ENCODE data around the gene ERGIC1.

Gene ERGIC1

DNA sequence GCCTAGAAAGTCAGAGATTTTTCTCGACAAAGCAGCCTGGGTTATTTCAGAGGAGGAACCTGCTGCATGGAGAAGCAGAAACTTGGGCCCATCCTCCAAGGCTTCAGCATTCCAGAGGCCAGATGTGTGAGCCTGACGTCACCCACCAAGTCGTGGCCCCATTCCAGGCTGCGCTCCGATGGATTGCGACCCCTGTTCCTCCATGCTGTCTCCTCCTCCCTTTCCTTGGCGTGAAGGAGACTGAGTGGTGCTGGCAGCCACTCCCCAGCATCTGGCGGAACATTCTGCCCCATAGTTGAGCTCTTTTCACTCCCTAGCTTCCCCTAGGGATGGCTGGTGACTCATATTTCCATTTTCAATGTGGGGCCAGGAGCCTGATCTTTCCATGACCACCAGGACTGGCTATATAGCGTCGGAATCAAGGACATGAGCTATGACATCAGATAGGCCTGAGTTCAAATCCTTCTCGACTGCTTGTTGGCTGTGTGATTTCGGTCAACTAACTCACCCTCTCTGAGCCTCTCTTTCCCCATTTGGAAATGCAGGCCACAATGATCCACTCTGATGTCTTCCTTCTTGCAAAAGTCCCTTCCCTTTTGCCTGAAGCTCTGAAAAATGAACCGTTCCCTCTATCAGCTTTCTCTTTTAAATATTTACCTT is 38.6 kb upstream of the ERGIC1 start:
- in situ Hi-C loops (cut with HindIII; ENCODE audit: low sequenced_read_pairs), result loop anchor here (25.0 kb wide), 1 partner anchor 92 kb away; no protein-coding TSS in a partner anchor
- peak; percentile 93 for DNase-seq (ENCODE audit: low read depth)
- TF ChIP-seq, protein P1, sequence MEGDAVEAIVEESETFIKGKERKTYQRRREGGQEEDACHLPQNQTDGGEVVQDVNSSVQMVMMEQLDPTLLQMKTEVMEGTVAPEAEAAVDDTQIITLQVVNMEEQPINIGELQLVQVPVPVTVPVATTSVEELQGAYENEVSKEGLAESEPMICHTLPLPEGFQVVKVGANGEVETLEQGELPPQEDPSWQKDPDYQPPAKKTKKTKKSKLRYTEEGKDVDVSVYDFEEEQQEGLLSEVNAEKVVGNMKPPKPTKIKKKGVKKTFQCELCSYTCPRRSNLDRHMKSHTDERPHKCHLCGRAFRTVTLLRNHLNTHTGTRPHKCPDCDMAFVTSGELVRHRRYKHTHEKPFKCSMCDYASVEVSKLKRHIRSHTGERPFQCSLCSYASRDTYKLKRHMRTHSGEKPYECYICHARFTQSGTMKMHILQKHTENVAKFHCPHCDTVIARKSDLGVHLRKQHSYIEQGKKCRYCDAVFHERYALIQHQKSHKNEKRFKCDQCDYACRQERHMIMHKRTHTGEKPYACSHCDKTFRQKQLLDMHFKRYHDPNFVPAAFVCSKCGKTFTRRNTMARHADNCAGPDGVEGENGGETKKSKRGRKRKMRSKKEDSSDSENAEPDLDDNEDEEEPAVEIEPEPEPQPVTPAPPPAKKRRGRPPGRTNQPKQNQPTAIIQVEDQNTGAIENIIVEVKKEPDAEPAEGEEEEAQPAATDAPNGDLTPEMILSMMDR (IDR thresholded peaks at IDR 0.05; ENCODE audit: low read depth, low read length, missing control alignments), result no peak
- H3K4me3 ChIP-seq (ENCODE audit: low read depth, low read length), result no peak overlapping the region

GRCh38 chr5:172796306-172796705 is 37.7 kb upstream of the ERGIC1 start:
- DNase-seq (ENCODE audit: low read depth), result no peak
- in situ Hi-C loops (cut with HindIII; ENCODE audit: low sequenced_read_pairs), result loop anchor here (25.0 kb wide), 1 partner anchor 91 kb away; no protein-coding TSS in a partner anchor
- H3K4me3 ChIP-seq (ENCODE audit: low read depth, low read length), result no peak overlapping the region
- TF ChIP-seq, protein P1 (IDR thresholded peaks at IDR 0.05; ENCODE audit: low read depth, low read length, missing control alignments), result no peak

DNA sequence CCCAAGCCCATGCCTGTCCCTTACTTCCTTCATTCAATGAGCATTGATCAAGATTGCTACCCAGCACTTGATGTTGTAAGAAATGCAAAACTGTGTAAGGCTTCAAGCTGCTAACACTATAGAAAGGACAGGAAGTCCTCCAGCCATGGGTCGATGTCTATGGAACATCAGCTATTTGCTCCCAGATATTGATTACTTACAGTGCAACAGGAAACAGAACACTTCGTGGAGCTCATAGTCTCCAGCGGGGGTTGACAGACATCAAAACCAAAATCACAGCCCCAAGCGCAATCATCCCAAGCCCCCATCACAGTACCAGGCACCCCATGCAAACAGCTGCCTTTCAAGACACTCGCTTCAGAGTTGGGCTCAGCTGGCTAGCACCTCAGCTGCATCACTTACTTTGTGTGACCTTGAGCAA is 36.3 kb upstream of the ERGIC1 start:
- H3K4me3 ChIP-seq (ENCODE audit: low read depth, low read length), result no peak overlapping the region
- in situ Hi-C loops (cut with HindIII; ENCODE audit: low sequenced_read_pairs), result loop anchor here (25.0 kb wide), 1 partner anchor 90 kb away; no protein-coding TSS in a partner anchor
- TF ChIP-seq, protein P1 (IDR thresholded peaks at IDR 0.05; ENCODE audit: low read depth, low read length, missing control alignments), result no peak
- DNase-seq (ENCODE audit: low read depth), result no peak

DNA sequence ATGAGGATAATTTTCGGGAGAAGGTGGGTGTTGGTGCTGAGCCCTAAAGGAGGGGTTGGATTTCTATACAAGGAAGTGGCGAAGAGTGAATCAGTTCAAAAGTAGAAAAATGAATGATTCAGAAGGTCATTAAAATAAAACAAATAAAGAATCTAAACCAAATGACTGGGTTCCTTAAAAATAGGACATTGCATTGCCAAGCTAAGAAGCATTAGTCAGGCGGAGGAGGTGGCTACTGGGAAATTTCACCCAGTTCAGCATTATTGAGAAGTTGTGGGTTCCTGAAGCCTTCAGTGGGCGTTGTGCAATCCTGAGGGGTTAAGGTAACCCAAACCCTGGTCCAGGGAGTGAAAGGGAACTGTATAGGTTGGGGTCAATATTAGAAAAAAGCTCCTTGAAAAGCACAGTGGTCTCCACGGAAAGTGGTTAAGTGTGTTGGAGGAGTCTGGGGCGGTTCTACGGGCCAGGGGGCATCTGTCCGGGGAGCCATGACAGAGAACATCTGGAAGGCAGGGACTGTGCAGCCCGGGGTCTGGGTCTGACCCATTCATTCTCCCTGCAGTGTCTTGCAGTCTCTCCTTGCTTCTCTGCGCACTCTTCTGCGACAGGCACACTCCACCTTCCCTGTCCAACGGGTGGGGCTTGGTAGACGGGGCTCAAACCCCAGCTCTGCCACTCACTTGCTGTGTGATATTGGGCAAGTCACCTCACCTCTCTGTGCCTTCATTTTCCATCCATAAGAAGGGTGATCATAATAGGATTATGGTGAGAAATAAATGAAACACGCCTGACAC is 35.4 kb upstream of the ERGIC1 start:
- no peak overlapping the region for H3K4me3 ChIP-seq (ENCODE audit: low read depth, low read length)
- in situ Hi-C loops (cut with HindIII; ENCODE audit: low sequenced_read_pairs), result loop anchor here (25.0 kb wide), 1 partner anchor 89 kb away; no protein-coding TSS in a partner anchor
- no peak for DNase-seq (ENCODE audit: low read depth)
- TF ChIP-seq, protein P1 (IDR thresholded peaks at IDR 0.05; ENCODE audit: low read depth, low read length, missing control alignments), result no peak

DNA sequence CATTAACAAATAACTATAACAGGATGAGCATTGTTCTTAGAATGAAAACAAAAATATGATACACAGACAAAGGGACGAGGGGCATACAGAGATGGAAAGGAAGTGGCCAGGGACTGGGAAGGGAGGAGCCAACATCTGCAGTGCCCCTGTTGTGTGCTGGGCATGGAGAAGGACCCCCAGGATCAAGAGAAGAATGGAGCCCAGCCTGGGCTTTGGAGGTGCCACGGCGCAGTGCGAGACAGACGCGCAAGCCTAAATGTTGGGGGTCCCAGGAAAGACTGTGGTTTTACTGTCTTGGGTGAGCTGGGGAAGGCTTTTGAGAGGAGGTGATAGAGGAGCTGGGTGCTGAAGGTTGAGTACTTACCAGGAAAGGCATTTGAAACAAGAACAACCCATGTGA is 34.6 kb upstream of the ERGIC1 start:
- in situ Hi-C loops (cut with HindIII; ENCODE audit: low sequenced_read_pairs), result loop anchor here (25.0 kb wide), 1 partner anchor 88 kb away; no protein-coding TSS in a partner anchor
- TF ChIP-seq, protein P1 (IDR thresholded peaks at IDR 0.05; ENCODE audit: low read depth, low read length, missing control alignments), result no peak
- DNase-seq (ENCODE audit: low read depth), result no peak
- no peak overlapping the region for H3K4me3 ChIP-seq (ENCODE audit: low read depth, low read length)

DNA sequence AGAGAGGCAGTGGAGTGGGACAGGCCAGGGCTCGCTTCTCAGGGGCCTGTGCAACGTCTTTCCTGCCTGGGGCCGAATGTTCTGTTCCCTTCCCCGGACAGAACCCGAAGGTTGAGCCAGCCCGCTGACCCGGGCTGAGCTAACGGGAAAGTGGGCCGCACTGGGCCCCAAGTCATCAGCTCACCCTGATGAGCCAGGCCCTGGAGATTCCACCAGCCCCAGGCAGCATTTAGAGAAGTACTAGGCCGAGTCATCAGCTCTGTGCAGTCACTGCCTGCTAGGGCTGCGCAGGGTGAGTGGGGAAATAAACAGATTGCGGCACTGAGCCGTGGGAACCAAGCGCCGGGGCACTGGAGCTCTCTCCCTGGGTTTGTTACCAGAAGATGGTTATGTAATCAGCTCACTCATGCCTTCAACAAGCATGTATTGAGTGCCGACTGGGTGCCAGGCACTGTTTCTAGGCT is 33.9 kb upstream of the ERGIC1 start:
- H3K4me3 ChIP-seq (ENCODE audit: low read depth, low read length), result no peak overlapping the region
- DNase-seq (ENCODE audit: low read depth), result no peak
- TF ChIP-seq, protein P1 (IDR thresholded peaks at IDR 0.05; ENCODE audit: low read depth, low read length, missing control alignments), result no peak
- in situ Hi-C loops (cut with HindIII; ENCODE audit: low sequenced_read_pairs), result no loop called here
